ENCODE data around the gene IL20RB.
"Not testable (repeated sequence)": the region's sequence is repeated elsewhere in the genome, so short reads cannot be mapped to it uniquely, and the experiment has no call there.

IL20RB gene

GRCh38 chr3:136943436-136943835 lies 14.3 kb upstream of the IL20RB start:
- DNase-seq = no peak

- DNase-seq = no peak
Measured at GRCh38 chr3:136946978-136947377, 10.8 kb upstream of the IL20RB start.

DNA sequence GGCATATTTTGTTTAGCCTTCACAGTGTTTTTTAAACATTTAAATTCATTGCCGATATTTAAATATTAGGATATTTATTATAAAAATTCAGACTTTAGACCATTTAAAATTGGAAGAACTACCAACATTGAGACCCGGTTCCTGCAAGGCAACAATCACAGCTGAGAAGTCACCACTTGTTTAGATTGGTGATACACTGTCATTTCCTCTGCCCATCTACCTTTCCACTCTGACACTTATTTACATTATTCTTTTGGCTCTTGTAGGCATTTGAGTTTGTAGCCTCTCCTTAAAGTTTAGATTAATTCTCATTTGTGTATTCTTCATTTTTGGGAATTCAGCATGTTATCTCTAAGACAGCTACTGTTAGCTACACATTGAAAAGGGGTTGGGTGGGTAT lies 10.3 kb upstream of the IL20RB start:
- no peak for DNase-seq

- DNase-seq = no peak
Measured at GRCh38 chr3:136949146-136949545, 8.6 kb upstream of the IL20RB start.

GRCh38 chr3:136949708-136950107 lies 8.1 kb upstream of the IL20RB start:
- DNase-seq = no peak

- no peak for DNase-seq
Measured at GRCh38 chr3:136950623-136951022, 7.2 kb upstream of the IL20RB start.

DNA sequence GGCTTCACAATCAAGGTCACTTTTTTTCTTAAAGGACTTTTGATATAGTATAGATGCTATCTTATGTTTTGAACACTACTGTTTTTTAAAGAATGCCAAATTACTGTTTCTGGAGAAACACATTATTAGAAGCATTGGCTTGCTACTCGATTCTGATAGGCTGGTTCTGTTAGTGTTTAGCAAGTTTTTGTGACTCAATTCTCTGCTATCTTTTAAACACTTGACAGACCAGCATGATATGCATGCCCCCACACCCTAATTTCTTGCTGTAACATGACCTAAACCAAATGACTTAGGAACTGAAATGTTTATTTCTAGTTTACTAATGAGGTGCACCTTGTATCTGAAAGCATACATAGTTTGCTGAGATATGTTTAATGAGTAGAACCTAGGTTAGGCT lies 5.5 kb upstream of the IL20RB start:
- no peak for DNase-seq

DNA sequence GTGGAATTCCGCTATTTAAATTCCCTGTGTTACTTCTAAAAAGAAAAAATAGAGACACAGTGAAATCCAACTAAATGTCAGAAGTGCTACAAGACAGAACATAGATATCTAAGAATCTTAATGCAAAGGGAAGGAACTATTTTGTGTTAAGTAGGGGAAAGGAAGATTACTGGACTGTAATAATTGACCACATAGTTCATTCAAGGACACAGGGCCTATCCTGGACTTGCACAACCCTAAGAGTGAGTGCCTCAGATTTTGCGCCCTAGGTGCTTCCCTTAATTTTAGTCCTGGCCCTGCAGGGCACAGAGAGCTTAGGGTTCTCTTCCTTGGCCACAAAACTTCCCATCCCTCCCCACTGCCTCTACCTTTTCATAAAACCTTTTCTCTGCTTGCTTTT lies 3.5 kb upstream of the IL20RB start:
- no peak for DNase-seq

- no peak for DNase-seq
Measured at GRCh38 chr3:136954980-136955780, 2.6 kb upstream of the IL20RB start.

DNA sequence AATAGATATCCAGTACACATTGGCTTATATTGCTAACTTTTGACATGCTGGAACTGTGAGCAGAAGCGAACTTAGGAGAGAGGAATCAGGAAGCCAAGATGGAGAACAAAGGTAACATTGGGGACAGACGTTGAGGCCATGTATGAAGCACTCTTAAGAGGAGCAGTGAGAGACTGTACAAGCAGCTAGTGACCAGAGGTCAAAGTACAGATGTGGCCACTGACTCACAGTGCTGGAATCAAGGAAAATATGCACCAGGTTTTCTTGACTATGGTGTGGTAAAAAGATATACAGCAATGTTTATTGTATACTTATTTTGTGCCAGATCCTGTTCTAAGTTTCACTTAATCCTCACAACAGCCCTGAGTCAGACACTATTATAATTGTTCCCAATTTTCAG lies 2.0 kb upstream of the IL20RB start:
- no peak for DNase-seq

DNA sequence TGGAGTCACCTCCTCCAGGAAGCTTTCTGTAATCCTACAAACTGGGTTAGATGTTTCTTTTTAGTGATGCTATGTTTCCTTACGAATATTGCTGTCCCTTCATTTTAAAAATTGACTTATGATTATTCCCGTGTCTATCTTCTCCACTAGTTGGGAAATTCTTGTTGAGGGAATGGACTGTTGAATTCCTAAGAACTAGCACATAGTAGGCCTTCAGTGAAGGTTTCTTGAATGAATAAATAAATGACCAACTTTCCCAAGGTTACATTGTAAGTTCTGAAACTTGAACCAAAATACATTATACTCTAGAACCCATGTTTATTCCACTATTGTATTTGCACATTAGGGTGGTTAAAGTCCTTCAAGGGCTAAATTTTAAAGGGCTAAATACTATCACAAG lies 812 bp upstream of the IL20RB start:
- DNase-seq = no peak

GRCh38 chr3:136958939-136959338 lies 1.2 kb downstream of the IL20RB start:
- DNase-seq = no peak

- DNase-seq = no peak
Measured at GRCh38 chr3:136959599-136959998, 1.8 kb downstream of the IL20RB start.

GRCh38 chr3:136960838-136961836 lies 3.4 kb downstream of the IL20RB start:
- no peak for DNase-seq

GRCh38 chr3:136962927-136963326 lies 5.1 kb downstream of the IL20RB start:
- no peak for DNase-seq

DNA sequence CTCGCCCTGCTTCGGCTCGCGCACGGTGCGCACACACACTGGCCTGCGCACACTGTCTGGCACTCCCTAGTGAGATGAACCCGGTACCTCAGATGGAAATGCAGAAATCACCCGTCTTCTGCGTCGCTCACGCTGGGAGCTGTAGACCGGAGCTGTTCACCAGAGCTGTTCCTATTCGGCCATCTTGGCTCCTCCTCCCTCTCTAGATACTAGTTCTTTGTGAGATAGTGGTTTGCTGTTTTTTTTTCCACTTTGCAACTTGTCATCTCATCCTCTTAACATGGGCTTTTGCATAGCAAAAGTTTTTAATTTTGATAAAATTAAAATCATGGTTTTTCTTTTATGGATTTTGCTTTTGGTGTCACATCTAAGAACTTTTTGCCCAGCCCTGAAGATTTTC lies 11.8 kb downstream of the IL20RB start:
- not testable (repeated sequence) for DNase-seq

DNA sequence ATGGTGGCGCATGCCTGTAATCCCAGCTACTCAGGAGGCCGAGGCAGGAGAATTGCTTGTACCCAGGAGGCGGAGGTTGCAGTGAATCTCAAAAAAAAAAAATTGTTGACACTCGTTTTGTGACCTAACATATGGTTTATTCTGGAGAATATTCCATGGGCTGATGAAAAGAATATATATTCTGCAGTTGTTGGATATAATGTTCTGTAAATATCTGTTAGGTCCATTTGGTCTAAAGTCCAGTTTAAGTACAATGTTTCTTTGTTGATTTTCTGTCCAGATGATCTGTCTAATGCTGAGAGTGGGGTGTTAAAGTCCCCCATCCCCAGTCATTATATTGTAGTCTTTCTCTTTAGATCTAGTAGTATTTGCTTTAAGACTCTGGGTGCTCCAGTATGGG lies 15.6 kb downstream of the IL20RB start:
- no peak for DNase-seq

DNA sequence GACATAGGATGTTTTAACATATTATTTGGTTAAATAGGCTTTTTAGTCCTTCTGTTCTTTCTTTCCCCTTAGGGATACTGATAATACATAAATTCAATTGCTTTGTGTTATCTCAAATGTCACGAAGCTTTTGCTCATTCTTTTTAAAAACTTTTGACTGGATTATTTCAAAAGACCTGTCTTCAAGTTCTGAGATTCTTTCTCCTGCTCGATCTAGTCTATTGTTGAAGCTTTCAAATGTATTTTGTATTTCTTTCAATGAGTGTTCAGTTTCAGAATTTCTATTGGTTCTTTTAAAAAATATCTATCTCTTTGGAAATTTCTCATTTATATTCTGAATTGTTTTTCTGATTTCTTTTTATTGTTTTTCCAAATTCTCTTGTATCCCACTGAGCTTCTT lies 16.9 kb downstream of the IL20RB start:
- DNase-seq = no peak

DNA sequence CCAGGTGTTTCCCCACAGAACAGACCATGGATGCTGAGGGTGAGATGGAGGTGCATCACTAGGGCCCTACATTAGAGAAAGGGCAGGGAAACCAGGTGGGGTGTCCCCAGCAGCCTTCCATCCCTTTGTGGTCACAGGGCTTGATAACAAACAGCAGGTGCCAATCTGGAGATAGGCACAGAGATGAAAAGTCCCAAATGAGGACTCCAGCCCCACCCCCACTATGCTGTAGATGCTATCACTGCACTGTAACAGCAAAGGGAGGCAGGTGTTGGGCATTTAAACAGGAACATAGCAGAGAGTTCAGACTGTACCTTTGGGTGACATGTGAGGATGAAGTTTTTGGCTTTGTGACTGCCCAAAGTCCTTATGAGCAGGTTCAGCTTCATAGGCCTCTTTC lies 21.4 kb downstream of the IL20RB start:
- DNase-seq = no peak

- DNase-seq = no peak
Measured at GRCh38 chr3:136979684-136980083, 21.9 kb downstream of the IL20RB start.

GRCh38 chr3:136982033-136982432 lies 24.2 kb downstream of the IL20RB start:
- no peak for DNase-seq

- DNase-seq = no peak
Measured at GRCh38 chr3:136982520-136983138, 24.8 kb downstream of the IL20RB start.
